GM12874 (cell line): Measurements from ENCODE around the gene SEC62.

Experiments
- TF ChIP-seq, protein P1 (sequence below): IDR thresholded peaks from 2 replicates; pipeline ENCODE4 v1.5.1; 2011; ENCODE audit warnings: low read depth, mild to moderate bottlenecking, control low read depth, low read length, moderate library complexity; ENCODE audit not compliant: insufficient read depth

The SEC62 gene

DNA sequence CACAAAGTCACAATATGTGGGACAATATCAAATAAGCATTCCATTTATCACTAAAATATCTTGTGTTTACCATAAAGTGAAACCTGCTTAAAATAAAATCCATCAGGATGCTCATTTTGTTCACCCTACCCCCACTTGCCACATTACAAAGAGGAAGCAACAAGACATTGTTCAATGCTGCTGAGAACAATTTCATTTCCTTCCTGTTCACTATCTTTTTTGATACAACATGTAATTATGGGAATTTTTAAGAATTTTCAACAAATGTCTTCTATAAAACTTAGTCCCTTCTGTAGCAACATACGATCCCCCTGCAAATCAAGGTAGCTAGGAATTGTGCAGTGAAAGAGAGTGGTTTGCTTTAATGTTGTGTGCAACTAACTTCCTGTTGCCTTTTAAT, 36.3 kb downstream of the SEC62 start:
- TF ChIP-seq, protein P1, sequence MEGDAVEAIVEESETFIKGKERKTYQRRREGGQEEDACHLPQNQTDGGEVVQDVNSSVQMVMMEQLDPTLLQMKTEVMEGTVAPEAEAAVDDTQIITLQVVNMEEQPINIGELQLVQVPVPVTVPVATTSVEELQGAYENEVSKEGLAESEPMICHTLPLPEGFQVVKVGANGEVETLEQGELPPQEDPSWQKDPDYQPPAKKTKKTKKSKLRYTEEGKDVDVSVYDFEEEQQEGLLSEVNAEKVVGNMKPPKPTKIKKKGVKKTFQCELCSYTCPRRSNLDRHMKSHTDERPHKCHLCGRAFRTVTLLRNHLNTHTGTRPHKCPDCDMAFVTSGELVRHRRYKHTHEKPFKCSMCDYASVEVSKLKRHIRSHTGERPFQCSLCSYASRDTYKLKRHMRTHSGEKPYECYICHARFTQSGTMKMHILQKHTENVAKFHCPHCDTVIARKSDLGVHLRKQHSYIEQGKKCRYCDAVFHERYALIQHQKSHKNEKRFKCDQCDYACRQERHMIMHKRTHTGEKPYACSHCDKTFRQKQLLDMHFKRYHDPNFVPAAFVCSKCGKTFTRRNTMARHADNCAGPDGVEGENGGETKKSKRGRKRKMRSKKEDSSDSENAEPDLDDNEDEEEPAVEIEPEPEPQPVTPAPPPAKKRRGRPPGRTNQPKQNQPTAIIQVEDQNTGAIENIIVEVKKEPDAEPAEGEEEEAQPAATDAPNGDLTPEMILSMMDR: no peak

DNA sequence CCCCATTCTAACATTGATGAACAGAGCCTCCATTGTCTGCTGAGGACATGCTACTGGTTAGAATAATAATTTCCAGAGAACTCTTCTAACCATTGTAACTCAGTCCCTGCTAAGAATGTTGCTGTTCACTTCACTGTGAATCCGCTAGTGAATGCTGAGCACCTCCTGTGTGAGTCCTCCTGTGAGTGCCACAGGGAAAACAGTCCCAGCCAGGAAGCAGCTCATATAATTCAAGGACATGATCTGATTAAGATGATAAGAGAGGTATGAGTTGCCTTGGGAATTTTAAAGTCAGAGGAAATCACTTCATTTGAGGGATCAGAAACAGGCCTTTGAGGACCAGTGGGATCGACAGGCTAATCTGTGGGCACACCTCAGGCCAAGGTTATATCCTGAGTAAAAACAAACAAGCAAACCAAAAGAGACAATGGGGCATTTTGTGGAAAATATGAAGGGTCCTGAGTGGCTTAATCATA, 37.3 kb downstream of the SEC62 start:
- TF ChIP-seq, protein P1: no peak

DNA sequence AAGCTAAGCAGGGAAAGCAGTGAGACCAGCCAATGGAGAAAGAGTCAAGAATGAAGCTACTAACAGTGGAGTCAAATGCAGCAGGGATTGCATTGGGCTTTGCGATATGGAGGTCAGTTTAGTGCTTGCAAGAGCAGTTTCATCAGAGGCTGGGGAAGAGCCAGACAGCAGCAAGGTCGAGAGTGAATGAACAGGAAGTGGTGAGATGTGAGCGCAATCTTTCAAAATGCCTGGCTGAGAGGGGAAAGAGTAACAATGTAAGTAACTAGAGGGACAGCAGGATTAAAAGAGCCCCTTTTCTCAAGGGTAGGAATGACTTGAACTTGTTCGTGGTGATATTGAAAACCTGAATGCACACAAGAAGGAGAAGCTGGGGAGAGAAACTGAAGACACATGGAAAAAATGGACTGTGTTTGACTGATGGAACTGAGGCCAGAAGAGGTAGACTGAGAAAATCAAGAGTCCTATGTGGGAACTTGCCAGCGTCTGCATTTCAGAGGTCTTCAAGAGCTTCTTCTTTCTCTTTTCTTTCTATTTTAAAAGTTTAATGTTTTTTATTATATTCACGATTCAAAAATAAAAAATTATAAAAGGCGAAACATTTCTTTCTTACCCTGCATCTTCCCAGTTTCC, 40.5 kb downstream of the SEC62 start:
- TF ChIP-seq, protein P1: no peak

DNA sequence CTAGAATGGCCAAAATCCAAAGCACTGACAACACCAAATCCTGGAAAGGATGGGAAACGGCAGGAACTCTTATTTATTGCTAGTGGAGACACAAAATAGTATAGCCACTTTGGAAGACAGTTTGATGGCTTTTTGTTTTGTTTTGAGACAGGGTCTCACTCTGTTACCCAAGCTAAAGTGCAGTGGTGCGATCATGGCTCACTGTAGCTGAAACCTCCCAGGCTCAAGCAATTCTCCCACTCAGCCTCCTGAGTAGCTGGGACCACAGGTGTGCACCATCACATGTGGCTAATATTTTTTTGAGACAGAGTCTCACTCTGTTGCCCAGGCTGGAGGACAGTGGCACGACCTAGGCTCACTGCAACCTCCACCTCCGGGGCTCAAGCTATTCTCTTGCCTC, 43.9 kb downstream of the SEC62 start:
- TF ChIP-seq, protein P1: no peak

DNA sequence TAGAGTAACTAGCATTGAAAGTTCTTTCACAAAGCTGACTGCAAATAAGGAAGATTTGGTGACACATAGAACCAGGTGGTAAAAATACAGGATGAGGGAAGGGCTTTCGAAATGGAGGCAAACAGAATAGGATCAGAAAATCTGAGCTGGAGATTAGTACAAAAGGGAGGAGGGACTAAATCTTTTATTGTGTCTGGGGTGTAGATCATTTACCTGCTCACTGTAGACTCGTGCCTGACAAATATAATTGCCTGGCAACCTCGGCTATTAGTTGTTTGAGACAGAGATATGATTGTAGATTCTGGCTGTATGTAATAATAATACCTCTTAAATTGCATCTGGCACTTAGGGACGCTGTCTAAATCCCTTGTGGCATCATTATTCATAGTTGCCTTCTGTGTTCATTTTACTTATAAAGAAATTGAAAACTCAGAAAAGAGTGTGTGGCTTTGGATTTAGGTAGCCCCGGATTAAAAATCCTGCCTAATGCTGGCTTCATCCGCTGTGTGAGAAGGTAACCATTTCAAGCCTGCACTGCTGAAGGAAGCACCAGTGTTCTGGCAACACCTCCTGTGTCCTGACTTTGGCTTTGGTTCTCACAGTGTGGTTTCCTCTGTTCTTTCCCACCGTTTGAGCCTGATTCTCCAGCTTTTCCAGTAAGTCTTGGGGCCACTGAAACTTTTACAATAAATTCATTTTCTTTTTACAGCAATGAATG, 46.2 kb downstream of the SEC62 start:
- TF ChIP-seq, protein P1: no peak

DNA sequence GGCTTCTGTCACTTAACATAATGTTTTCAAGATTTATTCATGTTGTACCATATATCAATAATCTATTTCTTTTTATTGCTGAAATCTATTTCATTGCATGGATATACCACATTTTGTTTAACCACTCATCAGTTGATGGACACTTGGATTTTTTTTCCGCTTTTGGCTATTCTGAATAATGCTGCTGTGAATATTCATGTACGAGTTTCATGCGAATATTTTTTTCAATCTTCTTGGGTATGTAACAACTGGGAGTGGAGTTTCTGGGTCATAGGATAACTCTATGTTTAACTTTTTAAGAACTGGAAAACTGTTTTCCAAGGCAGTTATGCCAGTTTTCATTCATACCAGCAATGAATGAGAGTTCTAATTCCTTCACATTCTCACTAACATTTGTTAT, 49.5 kb downstream of the SEC62 start:
- TF ChIP-seq, protein P1: no peak

DNA sequence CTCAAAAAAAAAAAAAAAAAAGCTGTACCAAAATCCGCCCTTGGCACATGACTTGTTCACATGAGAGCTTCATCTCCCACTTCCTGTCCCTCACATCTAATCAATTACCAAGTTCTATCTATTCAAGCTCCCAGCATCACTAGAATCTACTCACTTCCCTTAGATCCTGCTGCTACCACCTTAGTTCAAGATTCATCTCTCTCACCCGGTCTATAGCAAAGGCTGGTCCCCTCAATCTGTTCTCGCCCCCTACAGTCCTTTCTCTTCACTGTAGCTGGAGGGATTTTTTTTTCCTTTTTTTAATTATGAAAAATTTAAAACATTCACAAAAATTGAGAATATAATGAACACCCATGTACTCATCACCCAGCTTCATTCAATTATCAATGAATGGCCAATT, 54.5 kb downstream of the SEC62 start:
- TF ChIP-seq, protein P1: no peak
